Epithelial cell of esophagus (primary cell): Measurements from ENCODE around the gene RNF208.

Experiments
- DNase-seq: peaks from one replicate; pipeline ENCODE4 v3.0.0; 2010; ENCODE audit warnings: low read depth
- H3K4me3 ChIP-seq: 2 replicates; pipeline ENCODE4 v1.5.1; 2011; ENCODE audit warnings: mild to moderate bottlenecking, low read length, control low read depth
- TF ChIP-seq, protein P1 (sequence below): IDR thresholded peaks from 2 replicates; pipeline ENCODE4 v1.5.1; 2011; ENCODE audit warnings: low read depth, mild to moderate bottlenecking, low read length, control low read depth, inconsistent platforms; ENCODE audit not compliant: insufficient read depth; ENCODE audit errors: missing control alignments

RNF208 gene

DNA sequence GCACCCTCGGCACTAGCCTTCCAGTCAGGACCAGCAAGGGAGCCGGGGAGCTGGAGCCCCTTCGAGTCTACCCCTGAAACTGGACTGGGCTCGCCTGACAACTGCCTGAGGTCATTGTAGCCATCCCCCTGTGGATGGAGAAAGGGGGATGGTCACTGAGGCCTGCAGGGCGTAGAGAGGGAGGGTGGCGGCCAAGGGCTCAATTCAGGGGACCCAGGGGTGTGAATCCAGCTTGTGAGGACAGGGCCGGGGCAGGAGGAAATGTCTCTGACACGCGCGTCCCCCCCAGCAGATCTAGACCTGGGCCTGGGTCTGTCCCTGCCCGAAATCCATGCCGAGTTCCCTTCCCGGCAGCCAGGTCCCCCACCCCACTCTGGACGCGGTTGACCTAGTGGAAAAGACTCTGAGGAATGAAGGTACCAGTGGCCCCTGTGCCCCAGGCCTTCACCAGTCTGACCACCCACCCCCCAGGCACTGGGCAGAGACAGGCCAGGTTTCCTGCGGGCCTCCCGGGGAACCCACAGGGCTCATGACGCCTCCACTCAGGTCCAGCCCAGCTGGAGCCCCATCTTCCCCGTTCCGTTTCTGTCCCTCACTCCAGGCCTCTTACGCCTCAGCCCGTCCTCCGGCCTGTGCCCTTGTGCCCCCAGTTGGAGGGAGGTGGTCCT lies 9.5 kb upstream of the RNF208 start:
- no peak for DNase-seq
- TF ChIP-seq, protein P1, sequence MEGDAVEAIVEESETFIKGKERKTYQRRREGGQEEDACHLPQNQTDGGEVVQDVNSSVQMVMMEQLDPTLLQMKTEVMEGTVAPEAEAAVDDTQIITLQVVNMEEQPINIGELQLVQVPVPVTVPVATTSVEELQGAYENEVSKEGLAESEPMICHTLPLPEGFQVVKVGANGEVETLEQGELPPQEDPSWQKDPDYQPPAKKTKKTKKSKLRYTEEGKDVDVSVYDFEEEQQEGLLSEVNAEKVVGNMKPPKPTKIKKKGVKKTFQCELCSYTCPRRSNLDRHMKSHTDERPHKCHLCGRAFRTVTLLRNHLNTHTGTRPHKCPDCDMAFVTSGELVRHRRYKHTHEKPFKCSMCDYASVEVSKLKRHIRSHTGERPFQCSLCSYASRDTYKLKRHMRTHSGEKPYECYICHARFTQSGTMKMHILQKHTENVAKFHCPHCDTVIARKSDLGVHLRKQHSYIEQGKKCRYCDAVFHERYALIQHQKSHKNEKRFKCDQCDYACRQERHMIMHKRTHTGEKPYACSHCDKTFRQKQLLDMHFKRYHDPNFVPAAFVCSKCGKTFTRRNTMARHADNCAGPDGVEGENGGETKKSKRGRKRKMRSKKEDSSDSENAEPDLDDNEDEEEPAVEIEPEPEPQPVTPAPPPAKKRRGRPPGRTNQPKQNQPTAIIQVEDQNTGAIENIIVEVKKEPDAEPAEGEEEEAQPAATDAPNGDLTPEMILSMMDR, result no peak
- H3K4me3 ChIP-seq, result no peak overlapping the region

DNA sequence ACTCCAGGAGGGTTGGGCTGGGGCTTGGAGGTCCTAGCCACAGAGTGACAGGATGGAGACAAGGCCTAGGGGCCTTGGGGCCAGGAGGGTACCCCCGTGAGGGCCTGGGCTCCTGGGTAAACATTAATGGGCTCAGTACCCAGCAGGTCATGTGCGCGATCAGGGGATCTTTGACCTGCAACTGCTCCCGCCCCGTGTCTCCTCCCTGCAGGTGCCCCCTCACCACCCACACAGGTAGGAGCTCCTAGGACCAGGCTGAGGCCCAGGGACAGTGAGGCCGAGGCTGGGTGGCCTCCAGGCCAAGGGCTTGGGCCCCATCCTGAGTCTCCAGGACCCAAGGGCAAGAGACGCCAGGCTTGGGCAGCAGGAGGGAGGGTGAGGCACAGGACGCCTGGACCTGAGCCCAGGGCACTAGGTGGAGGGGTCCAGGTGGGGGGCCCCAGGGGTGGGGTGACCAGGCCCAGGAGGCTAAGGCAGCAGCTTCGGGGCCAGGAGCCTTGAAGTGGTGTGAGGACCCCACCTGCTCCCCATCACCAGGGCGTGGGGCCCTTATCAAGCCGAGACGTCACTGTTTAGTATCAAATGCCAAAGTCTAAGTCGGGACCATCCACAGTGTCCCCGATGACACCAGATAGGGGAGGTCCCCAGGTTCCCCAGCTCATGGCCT lies 8.8 kb upstream of the RNF208 start, which contains the start of gene SLC34A3:
SLC34A3 (plus strand) TSS at position 197 of the 667 bp plus-strand sequence. CDS start 802 bp downstream, outside the sequence.
- DNase-seq, result no peak
- TF ChIP-seq, protein P1, result no peak
- H3K4me3 ChIP-seq, result no peak within 1 kb of the TSS

DNA sequence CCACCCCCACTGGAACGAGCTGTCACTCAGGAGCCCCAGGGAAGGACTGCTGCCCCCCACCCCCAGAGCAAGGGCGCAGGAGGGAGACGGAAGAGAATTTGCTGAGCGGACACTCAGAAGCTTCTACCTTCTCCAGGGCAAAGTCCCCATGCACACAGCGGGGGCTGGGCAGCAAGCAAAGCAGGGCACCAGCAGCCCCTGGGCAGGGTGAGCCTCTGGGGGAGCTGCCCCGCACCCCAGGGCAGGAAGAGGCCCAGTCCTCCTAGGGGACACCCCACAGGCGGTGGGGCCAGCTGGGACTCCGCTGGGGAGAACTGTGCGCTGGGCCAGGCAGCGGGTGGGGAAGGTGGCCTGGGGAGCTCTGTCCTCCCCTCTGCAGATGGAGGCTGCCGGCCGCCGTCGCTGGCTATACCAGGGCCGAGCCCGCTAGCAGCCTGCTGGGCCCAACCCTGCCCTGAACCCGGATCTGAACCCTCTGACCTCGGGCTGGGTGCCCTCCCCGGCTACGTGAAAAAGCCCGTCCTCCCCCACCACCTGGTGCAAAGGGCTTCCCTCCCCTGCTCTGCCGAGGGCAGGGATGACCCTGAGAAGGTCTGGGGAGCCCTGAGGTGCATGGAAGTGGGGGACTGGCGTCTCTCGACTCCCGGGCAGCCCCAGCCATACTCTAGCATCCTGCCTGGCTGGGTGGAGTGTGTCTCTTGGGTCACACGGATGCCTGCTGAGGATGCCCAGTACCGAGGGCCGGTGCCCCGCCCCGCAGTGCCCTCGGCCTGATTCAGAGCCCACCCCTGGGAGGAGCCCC lies 8.1 kb upstream of the RNF208 start:
- no peak overlapping the region for H3K4me3 ChIP-seq
- no peak for DNase-seq
- TF ChIP-seq, protein P1, result no peak

DNA sequence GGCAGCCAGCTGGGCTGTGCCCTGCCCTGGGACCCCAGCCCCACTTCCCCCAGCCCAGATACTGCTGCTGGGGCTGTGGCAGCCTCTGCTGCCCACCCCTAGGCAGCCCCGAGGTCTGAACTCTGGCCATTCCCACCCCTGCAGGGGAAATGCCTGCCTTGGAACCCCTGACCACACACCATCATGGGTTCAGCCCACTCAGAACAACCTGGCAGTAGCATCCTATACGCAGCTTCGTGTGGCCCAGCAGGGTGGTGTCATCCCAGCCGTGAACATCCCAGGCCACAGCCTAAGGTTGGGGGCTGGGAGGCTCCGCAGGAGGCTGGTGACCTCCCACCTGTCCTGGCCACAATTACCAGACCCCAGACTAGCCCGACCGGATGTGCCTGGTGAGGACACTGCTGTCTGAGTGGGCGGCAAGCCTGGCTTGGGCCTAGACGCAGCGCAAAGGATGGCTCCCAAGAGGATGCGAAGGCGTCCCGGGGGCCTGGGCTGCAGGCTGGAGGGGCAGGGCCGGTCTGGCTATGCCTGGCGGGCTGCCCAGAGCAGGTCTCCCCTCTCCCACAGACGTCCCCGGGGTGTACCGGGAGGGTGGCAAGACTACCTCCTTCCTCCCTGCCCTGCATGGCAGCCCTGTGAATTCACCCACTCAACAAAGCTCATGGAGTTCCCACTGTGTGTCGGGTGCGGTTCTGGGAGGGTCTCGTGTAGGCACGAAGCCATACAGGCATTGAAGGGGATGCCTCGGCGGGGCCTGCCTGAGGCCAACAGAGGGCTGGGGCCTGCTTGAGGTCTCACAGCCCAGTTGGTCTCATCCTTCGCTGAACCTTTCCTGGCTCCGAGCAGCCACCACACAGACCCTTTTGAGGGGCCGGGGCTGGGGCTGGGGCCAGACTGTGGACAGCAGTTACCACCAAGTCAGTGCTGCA lies 7.2 kb upstream of the RNF208 start:
- no peak for DNase-seq
- TF ChIP-seq, protein P1, result no peak
- no peak overlapping the region for H3K4me3 ChIP-seq

DNA sequence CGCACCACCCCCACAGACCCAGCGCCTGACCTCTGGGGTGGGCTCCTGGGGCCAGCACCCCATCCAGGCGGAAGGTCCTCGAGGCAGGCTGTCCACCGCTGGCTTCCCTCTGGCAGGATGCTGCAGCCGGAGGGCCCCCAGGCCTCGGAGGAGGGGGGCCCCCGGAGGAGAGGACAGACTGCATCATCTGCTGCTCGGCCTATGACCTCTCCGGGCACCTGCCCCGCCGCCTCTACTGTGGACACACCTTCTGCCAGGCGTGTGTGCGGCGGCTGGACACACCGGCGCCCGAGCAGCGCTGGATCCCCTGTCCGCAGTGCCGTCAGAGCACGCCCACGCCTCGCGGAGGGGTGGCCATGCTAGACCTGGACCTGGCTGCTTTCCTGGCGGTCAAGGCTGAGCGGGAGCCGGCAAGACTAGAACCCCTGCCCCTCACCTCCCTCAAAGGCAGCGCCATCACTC lies 6.5 kb upstream of the RNF208 start:
- DNase-seq, result no peak
- H3K4me3 ChIP-seq, result no peak overlapping the region
- TF ChIP-seq, protein P1, result no peak

DNA sequence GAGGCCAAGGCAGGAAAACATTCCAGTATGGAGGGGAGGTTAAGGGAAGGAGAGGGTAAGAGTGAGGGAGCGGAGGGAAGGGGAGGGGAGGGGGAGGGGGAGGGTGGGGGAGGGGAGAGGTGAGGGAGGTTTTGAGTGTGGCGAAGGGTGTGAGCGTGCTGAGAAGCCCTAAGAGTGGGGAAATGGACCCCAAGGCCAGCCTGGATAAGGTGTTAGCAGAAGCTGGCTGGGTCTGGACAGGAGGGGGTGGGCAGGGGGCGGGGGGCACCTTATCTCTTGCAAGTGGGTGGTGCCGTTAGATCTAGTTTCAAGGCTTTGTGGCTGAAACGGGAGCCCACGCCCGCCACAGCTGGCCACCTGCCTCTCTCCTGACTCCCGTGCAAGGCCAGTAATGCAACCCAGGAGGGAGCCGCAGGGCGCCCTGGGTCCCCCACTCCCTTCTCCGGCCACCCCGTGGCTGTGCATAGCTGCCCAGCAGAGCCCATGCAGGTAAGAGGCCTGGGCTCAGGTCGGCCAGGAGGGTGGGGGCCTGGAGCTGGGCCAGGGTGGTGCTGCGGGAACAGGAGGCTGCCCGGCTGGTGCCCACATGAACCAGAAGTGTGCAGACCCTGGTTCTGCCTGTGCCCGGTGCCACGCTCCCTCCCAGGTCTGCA lies 5.9 kb upstream of the RNF208 start:
- no peak overlapping the region for H3K4me3 ChIP-seq
- TF ChIP-seq, protein P1, result no peak
- no peak for DNase-seq
